ENCODE measurements around the gene BRD7. TPM values are rescaled to one million over a fixed set of nuclear protein-coding genes. Genes with fewer than 3 reads are reported as not detected.

BRD7 gene
- total and polyA plus RNA-seq, 2 of the 13 experiments (the other 11 are each of a cell fraction or from before 2014, with no cell fraction given): 82.3 to 149 TPM

GRCh38 chr16:50310308-50311133 lies 58.3 kb downstream of the BRD7 start (continued):
- TF ChIP-seq, protein P1, sequence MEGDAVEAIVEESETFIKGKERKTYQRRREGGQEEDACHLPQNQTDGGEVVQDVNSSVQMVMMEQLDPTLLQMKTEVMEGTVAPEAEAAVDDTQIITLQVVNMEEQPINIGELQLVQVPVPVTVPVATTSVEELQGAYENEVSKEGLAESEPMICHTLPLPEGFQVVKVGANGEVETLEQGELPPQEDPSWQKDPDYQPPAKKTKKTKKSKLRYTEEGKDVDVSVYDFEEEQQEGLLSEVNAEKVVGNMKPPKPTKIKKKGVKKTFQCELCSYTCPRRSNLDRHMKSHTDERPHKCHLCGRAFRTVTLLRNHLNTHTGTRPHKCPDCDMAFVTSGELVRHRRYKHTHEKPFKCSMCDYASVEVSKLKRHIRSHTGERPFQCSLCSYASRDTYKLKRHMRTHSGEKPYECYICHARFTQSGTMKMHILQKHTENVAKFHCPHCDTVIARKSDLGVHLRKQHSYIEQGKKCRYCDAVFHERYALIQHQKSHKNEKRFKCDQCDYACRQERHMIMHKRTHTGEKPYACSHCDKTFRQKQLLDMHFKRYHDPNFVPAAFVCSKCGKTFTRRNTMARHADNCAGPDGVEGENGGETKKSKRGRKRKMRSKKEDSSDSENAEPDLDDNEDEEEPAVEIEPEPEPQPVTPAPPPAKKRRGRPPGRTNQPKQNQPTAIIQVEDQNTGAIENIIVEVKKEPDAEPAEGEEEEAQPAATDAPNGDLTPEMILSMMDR (CRISPR knock-in tag; IDR thresholded peaks at IDR 0.05): peak; percentile 22; the same call in 1 of the 2 replicates
- TF ChIP-seq ZNF788 (CRISPR knock-in tag; IDR thresholded peaks at IDR 0.05; ENCODE audit: borderline replicate concordance) (peak; percentile 13; the same call in 1 of the 2 replicates), ZNF543 (CRISPR knock-in tag; IDR thresholded peaks at IDR 0.05) (peak; percentile 22; the same call in 1 of the 2 replicates), BHLHE40 (IDR thresholded peaks at IDR 0.05; ENCODE audit: low read length) (no peak), ZEB1 (IDR thresholded peaks at IDR 0.05; ENCODE audit: insufficient replicate concordance, low read depth) (no peak), TBX2 (CRISPR knock-in tag; IDR thresholded peaks at IDR 0.05; ENCODE audit: borderline replicate concordance) (0 out of 2 replicates have a peak, but pooled peaks have one; percentile 51), RELA (CRISPR knock-in tag; IDR thresholded peaks at IDR 0.05) (no peak), CHD2 (IDR thresholded peaks at IDR 0.05; ENCODE audit: low read depth, low read length) (0 out of 2 replicates have a peak, but pooled peaks have one; percentile 35), KDM2A (CRISPR knock-in tag; IDR thresholded peaks at IDR 0.05; ENCODE audit: borderline replicate concordance, low read depth) (peak; percentile 80), ZNF768 (CRISPR knock-in tag; IDR thresholded peaks at IDR 0.05) (peak; percentile 45; the same call in 1 of the 2 replicates), REST (IDR thresholded peaks at IDR 0.05; ENCODE audit: borderline replicate concordance in 1 of 2, low read depth in 1 of 2, low read length in 2 of 2) (no peak), STAG1 (CRISPR knock-in tag; IDR thresholded peaks at IDR 0.05) (0 out of 2 replicates have a peak, but pooled peaks have one; percentile 4), ZNF761 (CRISPR knock-in tag; conservative IDR thresholded peaks at IDR 0.05) (no peak), TIGD3 (CRISPR knock-in tag; IDR thresholded peaks at IDR 0.05; ENCODE audit: borderline replicate concordance) (no peak), ZSCAN29 (CRISPR knock-in tag; conservative IDR thresholded peaks at IDR 0.05) (0 out of 2 replicates have a peak, but pooled peaks have one; percentile 2), PAXIP1 (CRISPR knock-in tag; conservative IDR thresholded peaks at IDR 0.05) (0 out of 2 replicates have a peak, but pooled peaks have one; percentile 4)

Measured in HepG2 (cell line).